Measurements from ENCODE around the gene HNRNPH1.
"Not testable (repeated sequence)": the region's sequence is repeated elsewhere in the genome, so short reads cannot be mapped to it uniquely, and the experiment has no call there.

Gene HNRNPH1

GRCh38 chr5:179623003-179623905 lies at the start of gene HNRNPH1:
HNRNPH1 (minus strand) TSS chr5:179623671; CDS start chr5:179623133, 538 bp downstream.
- no peak for TF ChIP-seq TOX (CRISPR knock-in tag; IDR thresholded peaks at IDR 0.05; ENCODE audit: borderline replicate concordance)
- peak; percentile 33; the same call in 1 of the 2 replicates for TF ChIP-seq ZNF70 (CRISPR knock-in tag; IDR thresholded peaks at IDR 0.05)
- 0 out of 2 replicates have a peak, but pooled peaks have one; percentile 16 for TF ChIP-seq ZNF8 (CRISPR knock-in tag; IDR thresholded peaks at IDR 0.05)
- no peak for TF ChIP-seq CSDC2 (CRISPR knock-in tag; IDR thresholded peaks at IDR 0.05)
- TF ChIP-seq, protein P1, sequence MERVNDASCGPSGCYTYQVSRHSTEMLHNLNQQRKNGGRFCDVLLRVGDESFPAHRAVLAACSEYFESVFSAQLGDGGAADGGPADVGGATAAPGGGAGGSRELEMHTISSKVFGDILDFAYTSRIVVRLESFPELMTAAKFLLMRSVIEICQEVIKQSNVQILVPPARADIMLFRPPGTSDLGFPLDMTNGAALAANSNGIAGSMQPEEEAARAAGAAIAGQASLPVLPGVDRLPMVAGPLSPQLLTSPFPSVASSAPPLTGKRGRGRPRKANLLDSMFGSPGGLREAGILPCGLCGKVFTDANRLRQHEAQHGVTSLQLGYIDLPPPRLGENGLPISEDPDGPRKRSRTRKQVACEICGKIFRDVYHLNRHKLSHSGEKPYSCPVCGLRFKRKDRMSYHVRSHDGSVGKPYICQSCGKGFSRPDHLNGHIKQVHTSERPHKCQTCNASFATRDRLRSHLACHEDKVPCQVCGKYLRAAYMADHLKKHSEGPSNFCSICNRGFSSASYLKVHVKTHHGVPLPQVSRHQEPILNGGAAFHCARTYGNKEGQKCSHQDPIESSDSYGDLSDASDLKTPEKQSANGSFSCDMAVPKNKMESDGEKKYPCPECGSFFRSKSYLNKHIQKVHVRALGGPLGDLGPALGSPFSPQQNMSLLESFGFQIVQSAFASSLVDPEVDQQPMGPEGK (CRISPR knock-in tag; IDR thresholded peaks at IDR 0.05; ENCODE audit: borderline replicate concordance) = peak; percentile 19; the same call in 1 of the 2 replicates
- TF ChIP-seq ZC3H10 (CRISPR knock-in tag; IDR thresholded peaks at IDR 0.05) = peak; percentile 56; the same call in 1 of the 2 replicates
- peak; percentile 79; the same call in 1 of the 2 replicates for TF ChIP-seq ZNF565 (CRISPR knock-in tag; conservative IDR thresholded peaks at IDR 0.05; ENCODE audit: low read depth)
- peak; percentile 38; the same call in 1 of the 2 replicates for TF ChIP-seq ZFP3 (CRISPR knock-in tag; IDR thresholded peaks at IDR 0.05)
- TF ChIP-seq ESRRG (CRISPR knock-in tag; IDR thresholded peaks at IDR 0.05) = 0 out of 2 replicates have a peak, but pooled peaks have one; percentile 17
- no peak for TF ChIP-seq SNAI2 (CRISPR knock-in tag; IDR thresholded peaks at IDR 0.05)
- TF ChIP-seq, protein P2, sequence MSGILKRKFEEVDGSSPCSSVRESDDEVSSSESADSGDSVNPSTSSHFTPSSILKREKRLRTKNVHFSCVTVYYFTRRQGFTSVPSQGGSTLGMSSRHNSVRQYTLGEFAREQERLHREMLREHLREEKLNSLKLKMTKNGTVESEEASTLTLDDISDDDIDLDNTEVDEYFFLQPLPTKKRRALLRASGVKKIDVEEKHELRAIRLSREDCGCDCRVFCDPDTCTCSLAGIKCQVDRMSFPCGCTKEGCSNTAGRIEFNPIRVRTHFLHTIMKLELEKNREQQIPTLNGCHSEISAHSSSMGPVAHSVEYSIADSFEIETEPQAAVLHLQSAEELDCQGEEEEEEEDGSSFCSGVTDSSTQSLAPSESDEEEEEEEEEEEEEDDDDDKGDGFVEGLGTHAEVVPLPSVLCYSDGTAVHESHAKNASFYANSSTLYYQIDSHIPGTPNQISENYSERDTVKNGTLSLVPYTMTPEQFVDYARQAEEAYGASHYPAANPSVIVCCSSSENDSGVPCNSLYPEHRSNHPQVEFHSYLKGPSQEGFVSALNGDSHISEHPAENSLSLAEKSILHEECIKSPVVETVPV (CRISPR knock-in tag; IDR thresholded peaks at IDR 0.05) = peak; percentile 60; the same call in 1 of the 2 replicates
- TF ChIP-seq, protein P3, sequence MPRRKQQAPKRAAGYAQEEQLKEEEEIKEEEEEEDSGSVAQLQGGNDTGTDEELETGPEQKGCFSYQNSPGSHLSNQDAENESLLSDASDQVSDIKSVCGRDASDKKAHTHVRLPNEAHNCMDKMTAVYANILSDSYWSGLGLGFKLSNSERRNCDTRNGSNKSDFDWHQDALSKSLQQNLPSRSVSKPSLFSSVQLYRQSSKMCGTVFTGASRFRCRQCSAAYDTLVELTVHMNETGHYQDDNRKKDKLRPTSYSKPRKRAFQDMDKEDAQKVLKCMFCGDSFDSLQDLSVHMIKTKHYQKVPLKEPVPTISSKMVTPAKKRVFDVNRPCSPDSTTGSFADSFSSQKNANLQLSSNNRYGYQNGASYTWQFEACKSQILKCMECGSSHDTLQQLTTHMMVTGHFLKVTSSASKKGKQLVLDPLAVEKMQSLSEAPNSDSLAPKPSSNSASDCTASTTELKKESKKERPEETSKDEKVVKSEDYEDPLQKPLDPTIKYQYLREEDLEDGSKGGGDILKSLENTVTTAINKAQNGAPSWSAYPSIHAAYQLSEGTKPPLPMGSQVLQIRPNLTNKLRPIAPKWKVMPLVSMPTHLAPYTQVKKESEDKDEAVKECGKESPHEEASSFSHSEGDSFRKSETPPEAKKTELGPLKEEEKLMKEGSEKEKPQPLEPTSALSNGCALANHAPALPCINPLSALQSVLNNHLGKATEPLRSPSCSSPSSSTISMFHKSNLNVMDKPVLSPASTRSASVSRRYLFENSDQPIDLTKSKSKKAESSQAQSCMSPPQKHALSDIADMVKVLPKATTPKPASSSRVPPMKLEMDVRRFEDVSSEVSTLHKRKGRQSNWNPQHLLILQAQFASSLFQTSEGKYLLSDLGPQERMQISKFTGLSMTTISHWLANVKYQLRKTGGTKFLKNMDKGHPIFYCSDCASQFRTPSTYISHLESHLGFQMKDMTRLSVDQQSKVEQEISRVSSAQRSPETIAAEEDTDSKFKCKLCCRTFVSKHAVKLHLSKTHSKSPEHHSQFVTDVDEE (CRISPR knock-in tag; IDR thresholded peaks at IDR 0.05) = peak; percentile 31
- peak; percentile 78 for ATAC-seq

DNA sequence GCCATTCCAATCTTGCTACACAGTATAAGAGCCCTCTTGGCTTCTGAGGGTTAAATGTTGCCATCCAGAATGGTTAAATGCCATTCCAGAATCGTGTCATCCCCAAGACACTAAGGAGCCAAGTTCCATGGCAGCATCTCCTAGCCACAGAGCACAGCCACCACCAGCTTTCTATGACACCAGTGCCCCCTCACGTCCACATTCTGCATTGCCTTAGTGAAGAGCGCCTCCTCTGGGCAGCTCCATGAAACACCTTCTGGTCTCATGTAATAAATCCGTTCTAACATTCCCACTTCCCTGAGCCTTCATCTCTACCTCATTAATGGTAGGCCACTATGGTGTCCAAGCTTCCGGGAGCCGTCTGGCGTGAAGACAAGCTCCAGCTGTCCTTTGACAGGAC lies 44.9 kb upstream of the HNRNPH1 start:
- TF ChIP-seq SNAI2 (CRISPR knock-in tag; IDR thresholded peaks at IDR 0.05) (no peak), ISL1 (CRISPR knock-in tag; IDR thresholded peaks at IDR 0.05) (no peak), BACH2 (CRISPR knock-in tag; IDR thresholded peaks at IDR 0.05; ENCODE audit: borderline replicate concordance) (no peak), ZFP30 (CRISPR knock-in tag; IDR thresholded peaks at IDR 0.05) (no peak), ESRRG (CRISPR knock-in tag; IDR thresholded peaks at IDR 0.05) (no peak), ZNF565 (CRISPR knock-in tag; conservative IDR thresholded peaks at IDR 0.05; ENCODE audit: low read depth) (no peak), PPARA (CRISPR knock-in tag; IDR thresholded peaks at IDR 0.05; ENCODE audit: borderline replicate concordance) (no peak), ZNF70 (CRISPR knock-in tag; IDR thresholded peaks at IDR 0.05) (no peak)
- TF ChIP-seq, protein P2 (CRISPR knock-in tag; IDR thresholded peaks at IDR 0.05) = no peak
- peak; percentile 76 for ATAC-seq

GRCh38 chr5:179661647-179662046 lies 38.2 kb upstream of the HNRNPH1 start:
- not testable (repeated sequence) for ATAC-seq

GRCh38 chr5:179658179-179658856 lies 34.8 kb upstream of the HNRNPH1 start:
- peak; percentile 46 for ATAC-seq

DNA sequence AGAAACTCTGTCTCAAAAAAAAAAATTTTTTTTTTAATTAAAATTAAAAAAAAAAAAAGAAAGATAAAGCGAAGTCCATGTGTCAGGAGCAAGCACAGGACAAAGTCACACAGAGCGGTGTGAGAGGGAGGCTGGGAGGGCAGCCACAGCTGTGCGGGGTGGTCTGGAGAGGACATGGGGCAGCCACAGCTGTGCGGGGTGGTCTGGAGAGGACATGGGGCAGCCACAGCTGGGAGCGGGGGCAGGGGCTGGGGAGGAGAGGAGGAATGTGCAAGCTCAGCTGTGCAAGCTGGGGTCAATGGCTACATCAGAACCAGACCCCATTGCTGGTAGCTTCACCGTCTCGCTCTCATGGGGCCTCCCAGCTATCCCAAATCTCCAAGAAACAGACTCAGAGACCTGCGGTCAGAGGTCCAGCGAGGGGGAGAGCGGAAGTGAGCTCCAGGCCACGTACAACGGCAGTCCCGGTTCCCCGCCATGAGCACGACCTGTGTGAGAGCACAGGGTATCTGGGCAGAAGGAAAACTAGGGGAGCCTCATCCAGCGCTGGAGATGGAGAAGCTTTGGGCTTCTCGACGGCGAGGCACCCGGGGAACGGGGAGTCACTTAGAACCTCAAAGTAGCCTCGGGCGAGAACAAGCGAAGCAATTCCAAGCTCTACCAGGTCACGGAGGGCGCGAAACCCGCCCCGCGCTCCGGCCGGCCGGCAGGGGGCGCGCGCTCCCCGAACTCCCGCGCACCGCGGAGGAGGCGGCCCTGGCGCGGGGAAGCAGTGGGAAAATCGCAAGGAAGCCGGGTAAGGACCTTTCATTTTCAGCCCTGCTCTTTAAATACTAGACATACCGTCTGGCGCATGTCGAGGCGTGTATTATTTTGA lies 34.1 kb upstream of the HNRNPH1 start:
- ATAC-seq = peak; percentile 97

- not testable (repeated sequence) for ATAC-seq
Observed at GRCh38 chr5:179653135-179653534, 29.7 kb upstream of the HNRNPH1 start.

GRCh38 chr5:179650245-179650644 lies 26.8 kb upstream of the HNRNPH1 start:
- ATAC-seq = not testable (repeated sequence)

GRCh38 chr5:179649166-179649703 lies 25.8 kb upstream of the HNRNPH1 start:
- not testable (repeated sequence) for ATAC-seq

Data from SK-N-SH treated with all-trans-retinoic acid at 6 μM for 48 hours (cell line).